H1 (cell line): ENCODE measurements around the gene DHFR2. TPM values are rescaled to one million over a fixed set of nuclear protein-coding genes. Genes with fewer than 3 reads are reported as not detected.

ENCODE experiments used
- BRCA1 ChIP-seq: IDR thresholded peaks from 2 replicates; pipeline ENCODE4 v1.6.1; 2012; ENCODE audit warnings: low read depth, low read length, improper control_type of control experiment
- CBX8 ChIP-seq: fragments of 300-800, 300-1000 bp; sonication (generic); IDR thresholded peaks from 2 replicates; pipeline ENCODE4 v1.7.1; 2016; ENCODE audit warnings: low read depth, low read length, borderline replicate concordance
- CHD7 ChIP-seq: fragments of 300-600 bp; sonication (generic); IDR thresholded peaks from 2 replicates; pipeline ENCODE4 v1.7.1; 2012; ENCODE audit warnings: low read length, moderate library complexity, mild to moderate bottlenecking, inconsistent platforms; ENCODE audit not compliant: insufficient replicate concordance
- CTBP2 ChIP-seq: IDR thresholded peaks from 2 replicates; pipeline ENCODE4 v1.7.0; 2011; ENCODE audit warnings: borderline replicate concordance, mild to moderate bottlenecking, moderate library complexity, mixed read lengths, low read length; ENCODE audit not compliant: insufficient read depth, insufficient read length
- GTF2F1 ChIP-seq: IDR thresholded peaks from 2 replicates; pipeline ENCODE4 v1.6.1; 2012; ENCODE audit warnings: low read depth, low read length, improper control_type of control experiment, borderline replicate concordance
- JUND ChIP-seq: IDR thresholded peaks from 2 replicates; pipeline ENCODE4 v1.6.1; 2011; ENCODE audit warnings: mild to moderate bottlenecking, improper control_type of control experiment, low read length
- NRF1 ChIP-seq: IDR thresholded peaks from 2 replicates; pipeline ENCODE4 v1.6.1; 2011; ENCODE audit warnings: mild to moderate bottlenecking, low read depth, low read length, improper control_type of control experiment
- RAD21 ChIP-seq, 2 experiments: IDR thresholded peaks in 1 of 2; conservative IDR thresholded peaks in 1 of 2; 2 replicates each; pipeline ENCODE4 v1.6.1; 2011; ENCODE audit warnings: low read depth in 2 of 2, low read length in 2 of 2, improper control_type of control experiment in 1 of 2, inconsistent platforms in 1 of 2, mild to moderate bottlenecking in 1 of 2, moderate library complexity in 1 of 2
- SP1 ChIP-seq: IDR thresholded peaks from 2 replicates; pipeline ENCODE4 v1.6.1; 2011; ENCODE audit warnings: low read depth, low read length
- TBP ChIP-seq: IDR thresholded peaks from 2 replicates; pipeline ENCODE4 v1.6.1; 2011; ENCODE audit warnings: low read depth, low read length, improper control_type of control experiment
- polyA plus RNA-seq, 7 experiments: library from polyadenylated mRNA; depleted of rRNA in 3 of 7; stranded (reverse) in 5 of 7; unstranded in 2 of 7; fragments of >200 nt in 5 of 7; fragments of 200-250 nt in 2 of 7; gene quantifications; 1 replicate in 5 of 7; 2 replicates in 1 of 7; 4 replicates in 1 of 7; pipeline versions ENCODE4 v1.2.1 to v1.2.3, GENCODE V29; 2011 to 2013; ENCODE audit warnings: missing spikeins in 2 of 7, mixed read lengths in 2 of 7
- total RNA-seq: library from RNA; stranded (reverse); fragmentation: NEBNext Ultra II Directional; extraction: Animal tissue kit (Norgen Biotek cat#: 25700); gene quantifications from 2 replicates; pipeline ENCODE4 v1.2.1, GENCODE V29; 2021

Gene DHFR2
- total and polyA plus RNA-seq, 2 of the 8 experiments (the other 6 are each of a cell fraction or from before 2014, with no cell fraction given): 0.59 to 2.6 TPM

GRCh38 chr3:94101860-94102259, 39.1 kb upstream of the DHFR2 start (continued):
- TF ChIP-seq CHD7: no peak
- TF ChIP-seq TBP: no peak
- no peak for TF ChIP-seq CBX8
- no peak for TF ChIP-seq BRCA1
- no peak for TF ChIP-seq CTBP2
- 0 out of 4 replicates have a peak, but pooled peaks of 1 of the 2 experiments have one; percentile 3 for TF ChIP-seq RAD21 (IDR thresholded peaks at IDR 0.05 in 1 of 2, conservative IDR thresholded peaks at IDR 0.05 in 1 of 2; ENCODE audit: low read depth in 2 of 2, low read length in 2 of 2)
- TF ChIP-seq GTF2F1: no peak
- no peak for TF ChIP-seq NRF1
- TF ChIP-seq SP1: no peak
- no peak for TF ChIP-seq JUND
